ENCODE results near the gene MOB3B. TPM values are rescaled to one million over a fixed set of nuclear protein-coding genes. Genes with fewer than 3 reads are reported as not detected.

The MOB3B gene
- total RNA-seq, 3 donors from 2014 or later: 12.8 to 19.3 (median 13.1) TPM

DNA sequence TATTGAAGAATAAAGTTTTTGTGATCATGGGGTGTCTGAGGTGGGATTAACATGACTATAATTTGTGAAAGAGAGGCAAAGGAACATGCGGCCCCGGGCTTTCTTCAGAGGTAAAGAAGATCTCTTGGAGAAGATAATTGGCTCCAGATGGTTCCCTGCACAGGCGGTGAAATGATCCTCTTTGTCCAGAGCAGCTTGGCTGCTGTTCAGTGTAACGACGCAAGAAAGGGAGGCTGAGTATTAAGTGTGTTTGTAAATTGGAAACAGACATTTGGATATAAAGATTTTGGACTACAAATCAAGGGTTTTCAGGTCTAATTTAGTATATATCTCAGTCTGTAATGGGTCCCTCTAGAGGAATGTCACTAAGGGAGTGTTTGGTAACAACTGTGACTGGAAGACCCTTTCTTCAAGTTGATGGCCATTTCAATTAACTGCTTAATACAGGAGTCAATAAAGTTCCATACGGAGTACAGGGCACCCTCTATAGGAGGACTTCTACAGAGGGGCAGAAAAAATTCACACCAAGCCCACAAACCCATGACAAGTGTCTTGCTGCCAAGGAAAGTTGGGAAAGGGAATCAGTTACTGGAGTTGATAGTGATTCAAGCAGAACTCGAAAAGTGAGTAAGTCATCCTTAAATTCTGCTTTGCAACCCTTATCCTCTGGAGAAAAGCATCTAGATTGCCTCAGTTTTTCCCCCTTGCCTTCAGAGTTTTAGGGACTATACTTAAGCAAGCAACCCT, 236.8 kb downstream of the MOB3B start:
- H3K27ac ChIP-seq: peak overlapping the region; percentile 34 to 78
- TF ChIP-seq POLR2AphosphoS5 (IDR thresholded peaks at IDR 0.05): peak in 1 of 3 donors; percentile 45
- TF ChIP-seq, protein P1, sequence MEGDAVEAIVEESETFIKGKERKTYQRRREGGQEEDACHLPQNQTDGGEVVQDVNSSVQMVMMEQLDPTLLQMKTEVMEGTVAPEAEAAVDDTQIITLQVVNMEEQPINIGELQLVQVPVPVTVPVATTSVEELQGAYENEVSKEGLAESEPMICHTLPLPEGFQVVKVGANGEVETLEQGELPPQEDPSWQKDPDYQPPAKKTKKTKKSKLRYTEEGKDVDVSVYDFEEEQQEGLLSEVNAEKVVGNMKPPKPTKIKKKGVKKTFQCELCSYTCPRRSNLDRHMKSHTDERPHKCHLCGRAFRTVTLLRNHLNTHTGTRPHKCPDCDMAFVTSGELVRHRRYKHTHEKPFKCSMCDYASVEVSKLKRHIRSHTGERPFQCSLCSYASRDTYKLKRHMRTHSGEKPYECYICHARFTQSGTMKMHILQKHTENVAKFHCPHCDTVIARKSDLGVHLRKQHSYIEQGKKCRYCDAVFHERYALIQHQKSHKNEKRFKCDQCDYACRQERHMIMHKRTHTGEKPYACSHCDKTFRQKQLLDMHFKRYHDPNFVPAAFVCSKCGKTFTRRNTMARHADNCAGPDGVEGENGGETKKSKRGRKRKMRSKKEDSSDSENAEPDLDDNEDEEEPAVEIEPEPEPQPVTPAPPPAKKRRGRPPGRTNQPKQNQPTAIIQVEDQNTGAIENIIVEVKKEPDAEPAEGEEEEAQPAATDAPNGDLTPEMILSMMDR (IDR thresholded peaks at IDR 0.05): no peak
- no peaks in the 10 kb centered on the region for H3K9me3 ChIP-seq
- no peak overlapping the region for H3K4me3 ChIP-seq
- H3K36me3 ChIP-seq: no peaks in the 10 kb centered on the region
- intact Hi-C loops (cut with DNase I; ENCODE audit: low total_unique reads): no loop called here
- H3K4me1 ChIP-seq: no peaks in the 10 kb centered on the region
- no peaks in the 10 kb centered on the region for H3K27me3 ChIP-seq
- peak in 1 of 2 donors; percentile 22 for DNase-seq (ENCODE audit: low spot score in 2 of 2)

DNA sequence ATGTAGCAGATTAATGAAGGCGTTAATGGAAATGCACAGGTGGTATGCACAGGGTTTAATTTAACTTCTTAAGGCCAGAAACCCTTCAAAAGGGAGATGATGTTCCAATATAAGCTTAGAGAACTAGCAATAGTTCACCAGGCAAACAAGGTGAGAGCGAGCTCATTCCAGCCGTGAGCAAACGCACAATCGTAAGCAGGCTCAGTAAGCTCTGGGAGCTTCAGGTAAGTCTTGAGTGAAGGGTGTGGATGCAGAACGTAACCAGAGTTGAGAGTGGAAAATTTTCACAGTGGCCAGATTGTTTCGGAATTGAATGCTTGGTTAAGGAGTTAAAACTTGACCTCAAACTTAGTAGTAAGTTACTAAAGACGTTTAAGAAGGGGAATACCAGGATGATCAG, 238.3 kb downstream of the MOB3B start:
- Histone ChIP-seq H3K27me3 (no peaks in the 10 kb centered on the region), H3K27ac (no peak overlapping the region), H3K4me3 (no peak overlapping the region), H3K36me3 (no peaks in the 10 kb centered on the region), H3K9me3 (no peaks in the 10 kb centered on the region), H3K4me1 (no peaks in the 10 kb centered on the region)
- no peak for DNase-seq (ENCODE audit: low spot score in 2 of 2)
- intact Hi-C loops (cut with DNase I; ENCODE audit: low total_unique reads): no loop called here
- no peak for TF ChIP-seq POLR2AphosphoS5 (IDR thresholded peaks at IDR 0.05)
- TF ChIP-seq, protein P1 (IDR thresholded peaks at IDR 0.05): no peak
- no peak for TF ChIP-seq POLR2A (IDR thresholded peaks at IDR 0.05)

DNA sequence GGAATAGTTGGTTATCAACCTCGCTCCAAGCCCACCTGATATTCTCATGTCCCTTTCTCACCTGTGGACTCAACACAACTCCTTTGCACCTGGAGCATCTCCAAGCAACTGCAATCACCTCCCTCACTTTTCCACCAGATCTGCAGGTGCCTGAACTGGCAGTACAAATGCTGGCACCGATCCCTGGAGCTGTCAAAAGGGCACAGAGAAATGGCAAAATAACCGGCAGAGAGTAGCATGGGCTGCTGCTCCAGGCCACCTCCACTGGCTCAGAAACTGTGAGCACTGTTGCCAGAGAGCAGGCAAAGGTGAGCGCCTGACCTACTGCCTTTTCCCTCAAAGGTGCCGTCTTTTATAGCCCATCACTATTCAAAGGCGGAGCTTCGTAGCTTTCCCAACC, 247.3 kb downstream of the MOB3B start:
- H3K27me3 ChIP-seq: no peaks in the 10 kb centered on the region
- H3K4me3 ChIP-seq: no peak overlapping the region
- no peaks in the 10 kb centered on the region for H3K9me3 ChIP-seq
- no peaks in the 10 kb centered on the region for H3K36me3 ChIP-seq
- TF ChIP-seq POLR2AphosphoS5 (IDR thresholded peaks at IDR 0.05): no peak
- TF ChIP-seq, protein P1 (IDR thresholded peaks at IDR 0.05): no peak
- TF ChIP-seq POLR2A (IDR thresholded peaks at IDR 0.05): no peak
- intact Hi-C loops (cut with DNase I; ENCODE audit: low total_unique reads): no loop called here
- H3K27ac ChIP-seq: no peak overlapping the region
- H3K4me1 ChIP-seq: no peaks in the 10 kb centered on the region
- no peak for DNase-seq (ENCODE audit: low spot score in 2 of 2)

DNA sequence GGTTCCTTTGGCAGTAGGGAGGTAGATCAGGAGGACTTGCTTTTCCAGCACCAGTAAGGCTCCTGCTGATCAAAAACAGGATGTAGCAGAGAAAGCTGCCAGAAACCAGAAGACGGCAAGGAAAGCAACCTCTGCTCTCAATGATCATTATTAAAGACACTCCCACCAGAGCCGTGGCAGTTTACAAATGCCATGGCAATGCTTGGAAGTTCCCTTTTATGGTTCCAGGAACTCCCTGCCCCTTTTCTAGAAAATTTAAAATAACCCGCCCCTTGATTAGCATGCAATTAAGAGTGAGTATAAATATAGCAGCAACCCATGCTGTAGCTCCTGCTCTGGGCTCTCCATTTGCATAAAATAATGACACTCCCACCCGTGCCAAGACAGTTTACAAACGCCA, 248.8 kb downstream of the MOB3B start:
- no peaks in the 10 kb centered on the region for H3K9me3 ChIP-seq
- DNase-seq (ENCODE audit: low spot score in 2 of 2): no peak
- TF ChIP-seq, protein P1 (IDR thresholded peaks at IDR 0.05): no peak
- no peak for TF ChIP-seq POLR2AphosphoS5 (IDR thresholded peaks at IDR 0.05)
- TF ChIP-seq POLR2A (IDR thresholded peaks at IDR 0.05): no peak
- H3K36me3 ChIP-seq: no peaks in the 10 kb centered on the region
- no peaks in the 10 kb centered on the region for H3K4me1 ChIP-seq
- peak overlapping the region in 1 of 3 donors; percentile 37 for H3K4me3 ChIP-seq
- intact Hi-C loops (cut with DNase I; ENCODE audit: low total_unique reads): no loop called here
- no peaks in the 10 kb centered on the region for H3K27me3 ChIP-seq
- H3K27ac ChIP-seq: peak overlapping the region in 1 of 2 donors; percentile 71

DNA sequence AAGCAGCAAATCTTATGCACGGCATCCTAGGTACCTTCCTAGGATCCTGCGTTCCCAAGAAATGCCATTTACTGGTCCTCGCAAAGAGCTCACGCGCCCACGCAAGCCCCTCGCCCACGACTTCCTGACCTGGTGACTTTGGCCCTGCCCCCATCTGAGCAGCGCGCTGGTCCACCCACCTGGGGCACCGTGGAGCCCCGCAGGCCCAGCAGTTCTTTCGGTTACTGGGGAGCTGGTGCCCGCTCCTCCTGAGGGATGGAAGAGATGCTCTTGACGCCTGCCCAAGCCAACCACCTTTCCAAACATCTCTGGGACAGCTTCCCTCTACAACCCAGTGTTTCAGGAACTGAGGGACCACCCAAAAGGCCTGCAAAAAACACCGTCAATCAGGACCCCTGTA, 249.4 kb downstream of the MOB3B start:
- no peak for TF ChIP-seq POLR2AphosphoS5 (IDR thresholded peaks at IDR 0.05)
- TF ChIP-seq POLR2A (IDR thresholded peaks at IDR 0.05): no peak
- TF ChIP-seq, protein P1 (IDR thresholded peaks at IDR 0.05): no peak
- H3K4me1 ChIP-seq: no peaks in the 10 kb centered on the region
- H3K27me3 ChIP-seq: no peaks in the 10 kb centered on the region
- intact Hi-C loops (cut with DNase I; ENCODE audit: low total_unique reads): no loop called here
- no peaks in the 10 kb centered on the region for H3K36me3 ChIP-seq
- no peak overlapping the region for H3K4me3 ChIP-seq
- no peak for DNase-seq (ENCODE audit: low spot score in 2 of 2)
- H3K27ac ChIP-seq: peak overlapping the region in 1 of 2 donors; percentile 71
- H3K9me3 ChIP-seq: no peaks in the 10 kb centered on the region
